ENCODE measurements around the gene ADO. TPM values are rescaled to one million over a fixed set of nuclear protein-coding genes. Genes with fewer than 3 reads are reported as not detected.
A peak's percentile ranks its signal among the peaks of the same experiment; 100 is the strongest.

The ADO gene
- total RNA-seq, 1 donor from 2014 or later, result 29.0 TPM

- no peak for FAIRE-seq
- peaks cover 2% of the 10 kb centered on the region for H3K27me3 Mint-ChIP-seq (ENCODE audit: low read depth, unreplicated experiment)
- H3K4me3 ChIP-seq (ENCODE audit: insufficient read depth, low read depth, low read length), result no peak overlapping the region
- H3K36me3 ChIP-seq (ENCODE audit: insufficient read depth, low read length), result no peaks in the 10 kb centered on the region
- no peak overlapping the region for H2AFZ ChIP-seq (ENCODE audit: low read depth, low read length)
- peaks cover 24% of the 10 kb centered on the region for H3K9me3 Mint-ChIP-seq (ENCODE audit: unreplicated experiment)
- H3K27ac Mint-ChIP-seq (ENCODE audit: unreplicated experiment), result no peak overlapping the region
- H3K4me1 Mint-ChIP-seq (ENCODE audit: low read depth, unreplicated experiment), result peaks cover 9% of the 10 kb centered on the region
- no peaks in the 10 kb centered on the region for H4K20me1 ChIP-seq (ENCODE audit: insufficient read depth, low read length)
- H3K4me2 ChIP-seq (ENCODE audit: low read length), result no peak overlapping the region
- no peak for TF ChIP-seq CTCF (IDR thresholded peaks at IDR 0.05; ENCODE audit: insufficient read depth, low read depth, low read length)
- TF ChIP-seq EZH2 (IDR thresholded peaks at IDR 0.05; ENCODE audit: insufficient read depth, low read length), result no peak
- no peak overlapping the region for H3K4me3 Mint-ChIP-seq (ENCODE audit: unreplicated experiment)
- H3K4me1 ChIP-seq (ENCODE audit: insufficient read depth, low read length), result no peaks in the 10 kb centered on the region
- H3K9ac ChIP-seq (ENCODE audit: low read length), result no peak overlapping the region
- H3K36me3 Mint-ChIP-seq (ENCODE audit: low read depth, unreplicated experiment), result peaks cover 12% of the 10 kb centered on the region
- H3K79me2 ChIP-seq (ENCODE audit: insufficient read depth, low read length), result no peaks in the 10 kb centered on the region
- H3K9me3 ChIP-seq (ENCODE audit: insufficient read depth, low read depth, low read length), result no peaks in the 10 kb centered on the region
- H3K27me3 ChIP-seq (ENCODE audit: insufficient read depth, low read length), result no peaks in the 10 kb centered on the region
- no peak overlapping the region for H3K27ac ChIP-seq (ENCODE audit: low read depth, low read length)
- DNase-seq (ENCODE audit: low read depth), result peak; percentile 75
Measured at GRCh38 chr10:62788861-62789467, 15.6 kb upstream of the ADO start.

DNA sequence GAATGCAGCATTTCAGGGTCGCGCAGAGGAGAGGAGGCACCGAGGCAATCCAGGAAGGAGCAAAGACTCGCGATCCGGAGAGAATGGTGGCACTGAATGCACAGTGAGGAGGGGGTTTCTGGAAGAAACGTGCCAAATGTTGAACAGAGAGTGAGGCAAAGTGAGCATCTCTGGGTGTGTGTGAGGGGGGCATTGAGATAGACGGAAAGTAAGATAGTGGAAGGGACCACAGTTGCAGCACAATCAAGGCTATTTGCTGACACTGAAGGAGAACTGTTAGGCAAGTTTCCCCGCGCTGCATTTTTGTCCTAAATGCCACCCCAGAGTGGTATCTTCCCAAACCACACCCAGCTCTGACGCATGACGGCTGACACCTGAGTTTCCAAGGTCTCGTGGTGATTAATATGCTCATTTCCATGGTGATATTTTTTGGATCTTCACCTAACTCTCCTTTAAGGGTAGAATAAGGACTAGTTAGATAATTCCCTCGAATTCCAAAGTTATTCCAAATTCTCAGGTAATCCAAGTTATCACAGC, 14.4 kb upstream of the ADO start:
- H3K27ac ChIP-seq (ENCODE audit: low read depth, low read length), result no peak overlapping the region
- Mint-ChIP-seq H3K4me3 (ENCODE audit: unreplicated experiment) (no peak overlapping the region), H3K36me3 (ENCODE audit: low read depth, unreplicated experiment) (peaks cover 8% of the 10 kb centered on the region), H3K27me3 (ENCODE audit: low read depth, unreplicated experiment) (peaks cover 2% of the 10 kb centered on the region), H3K4me1 (ENCODE audit: low read depth, unreplicated experiment) (peaks cover 11% of the 10 kb centered on the region), H3K27ac (ENCODE audit: unreplicated experiment) (no peak overlapping the region), H3K9me3 (ENCODE audit: unreplicated experiment) (peaks cover 17% of the 10 kb centered on the region)
- H3K4me2 ChIP-seq (ENCODE audit: low read length), result no peak overlapping the region
- H3K36me3 ChIP-seq (ENCODE audit: insufficient read depth, low read length), result no peaks in the 10 kb centered on the region
- H4K20me1 ChIP-seq (ENCODE audit: insufficient read depth, low read length), result no peaks in the 10 kb centered on the region
- H3K4me1 ChIP-seq (ENCODE audit: insufficient read depth, low read length), result no peaks in the 10 kb centered on the region
- no peaks in the 10 kb centered on the region for H3K27me3 ChIP-seq (ENCODE audit: insufficient read depth, low read length)
- no peaks in the 10 kb centered on the region for H3K9me3 ChIP-seq (ENCODE audit: insufficient read depth, low read depth, low read length)
- no peak overlapping the region for H3K9ac ChIP-seq (ENCODE audit: low read length)
- TF ChIP-seq EZH2 (IDR thresholded peaks at IDR 0.05; ENCODE audit: insufficient read depth, low read length) (no peak), CTCF (IDR thresholded peaks at IDR 0.05; ENCODE audit: insufficient read depth, low read depth, low read length) (no peak)
- H2AFZ ChIP-seq (ENCODE audit: low read depth, low read length), result no peak overlapping the region
- H3K79me2 ChIP-seq (ENCODE audit: insufficient read depth, low read length), result no peaks in the 10 kb centered on the region
- no peak overlapping the region for H3K4me3 ChIP-seq (ENCODE audit: insufficient read depth, low read depth, low read length)
- no peak for DNase-seq (ENCODE audit: low read depth)
- no peak for FAIRE-seq

DNA sequence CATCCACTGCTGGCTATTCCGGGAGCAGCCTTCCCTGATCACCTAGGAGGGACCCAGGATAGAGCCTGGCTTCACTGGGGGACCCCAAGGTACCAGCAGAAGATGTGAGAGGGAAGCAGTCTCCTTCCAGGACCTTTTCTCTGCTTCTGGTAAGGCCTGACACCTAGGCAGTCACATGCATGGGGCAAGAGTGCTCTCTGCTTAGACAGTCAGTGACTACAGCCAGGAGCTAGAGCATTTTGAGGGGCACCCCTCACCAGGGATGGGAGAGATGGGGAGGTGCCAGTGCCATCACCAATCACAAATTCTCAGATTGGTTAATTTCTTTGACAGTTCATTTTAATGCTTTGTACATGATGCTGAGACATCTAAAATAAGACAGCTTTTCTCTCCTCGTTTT, 13.9 kb upstream of the ADO start:
- FAIRE-seq (no peak), DNase-seq (ENCODE audit: low read depth) (no peak)
- Histone ChIP-seq H4K20me1 (ENCODE audit: insufficient read depth, low read length) (no peaks in the 10 kb centered on the region), H3K9me3 (ENCODE audit: insufficient read depth, low read depth, low read length) (no peaks in the 10 kb centered on the region), H3K4me3 (ENCODE audit: insufficient read depth, low read depth, low read length) (no peak overlapping the region), H3K79me2 (ENCODE audit: insufficient read depth, low read length) (no peaks in the 10 kb centered on the region), H3K27ac (ENCODE audit: low read depth, low read length) (no peak overlapping the region), H3K4me1 (ENCODE audit: insufficient read depth, low read length) (no peaks in the 10 kb centered on the region), H3K36me3 (ENCODE audit: insufficient read depth, low read length) (no peaks in the 10 kb centered on the region), H3K4me2 (ENCODE audit: low read length) (no peak overlapping the region), H3K27me3 (ENCODE audit: insufficient read depth, low read length) (no peaks in the 10 kb centered on the region), H3K9ac (ENCODE audit: low read length) (no peak overlapping the region), H2AFZ (ENCODE audit: low read depth, low read length) (no peak overlapping the region)
- no peak overlapping the region for H3K27ac Mint-ChIP-seq (ENCODE audit: unreplicated experiment)
- no peak overlapping the region for H3K4me3 Mint-ChIP-seq (ENCODE audit: unreplicated experiment)
- H3K4me1 Mint-ChIP-seq (ENCODE audit: low read depth, unreplicated experiment), result peaks cover 11% of the 10 kb centered on the region
- peaks cover 14% of the 10 kb centered on the region for H3K9me3 Mint-ChIP-seq (ENCODE audit: unreplicated experiment)
- peaks cover 6% of the 10 kb centered on the region for H3K36me3 Mint-ChIP-seq (ENCODE audit: low read depth, unreplicated experiment)
- no peak for TF ChIP-seq EZH2 (IDR thresholded peaks at IDR 0.05; ENCODE audit: insufficient read depth, low read length)
- TF ChIP-seq CTCF (IDR thresholded peaks at IDR 0.05; ENCODE audit: insufficient read depth, low read depth, low read length), result no peak
- H3K27me3 Mint-ChIP-seq (ENCODE audit: low read depth, unreplicated experiment), result peaks cover 2% of the 10 kb centered on the region

Data from astrocyte (in vitro differentiated cells and primary cell).